Right lobe of liver (tissue), 4 donors: ENCODE measurements around the gene RIMKLA.

ENCODE experiments used
- POLR2A ChIP-seq: fragments of 450-650 bp; IDR thresholded peaks from one replicate; pipeline ENCODE4 v1.6.1; 2017; ENCODE audit warnings: antibody characterized with exemption, mild to moderate bottlenecking
- TF ChIP-seq, protein P1 (sequence below), 4 donors: fragments of 200-600 bp in 3 of 4; fragments of 450-650 bp in 1 of 4; IDR thresholded peaks; one replicate each; pipeline versions ENCODE4 v1.5.1 to v1.8.0; 2016 to 2022; ENCODE audit warnings: antibody characterized with exemption in 4 of 4, mild to moderate bottlenecking in 2 of 4
- donor health status: DM: no; HTN: no; CAD: no.
- donor health status: DM: no; HTN: no; CAD: no.
- donor health status: DM: no; HTN: yes; CAD: no.

GRCh38 chr1:42335809-42336518 lies 44.6 kb upstream of the RIMKLA start:
- TF ChIP-seq, protein P1, sequence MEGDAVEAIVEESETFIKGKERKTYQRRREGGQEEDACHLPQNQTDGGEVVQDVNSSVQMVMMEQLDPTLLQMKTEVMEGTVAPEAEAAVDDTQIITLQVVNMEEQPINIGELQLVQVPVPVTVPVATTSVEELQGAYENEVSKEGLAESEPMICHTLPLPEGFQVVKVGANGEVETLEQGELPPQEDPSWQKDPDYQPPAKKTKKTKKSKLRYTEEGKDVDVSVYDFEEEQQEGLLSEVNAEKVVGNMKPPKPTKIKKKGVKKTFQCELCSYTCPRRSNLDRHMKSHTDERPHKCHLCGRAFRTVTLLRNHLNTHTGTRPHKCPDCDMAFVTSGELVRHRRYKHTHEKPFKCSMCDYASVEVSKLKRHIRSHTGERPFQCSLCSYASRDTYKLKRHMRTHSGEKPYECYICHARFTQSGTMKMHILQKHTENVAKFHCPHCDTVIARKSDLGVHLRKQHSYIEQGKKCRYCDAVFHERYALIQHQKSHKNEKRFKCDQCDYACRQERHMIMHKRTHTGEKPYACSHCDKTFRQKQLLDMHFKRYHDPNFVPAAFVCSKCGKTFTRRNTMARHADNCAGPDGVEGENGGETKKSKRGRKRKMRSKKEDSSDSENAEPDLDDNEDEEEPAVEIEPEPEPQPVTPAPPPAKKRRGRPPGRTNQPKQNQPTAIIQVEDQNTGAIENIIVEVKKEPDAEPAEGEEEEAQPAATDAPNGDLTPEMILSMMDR (IDR thresholded peaks at IDR 0.05), result no peak
- TF ChIP-seq POLR2A, result no peak
